Adrenal gland (tissue), 5 donors: Measurements from ENCODE around the gene GSG1.

Source experiments
- POLR2A ChIP-seq, 2 donors: fragments of 450-650 bp; IDR thresholded peaks; one replicate each; pipeline ENCODE4 v1.6.1; 2017; ENCODE audit warnings: antibody characterized with exemption in 2 of 2, mild to moderate bottlenecking in 2 of 2, moderate library complexity in 1 of 2
- TF ChIP-seq, protein P1 (sequence below), 6 experiments: fragments of 450-650 bp in 4 of 6; fragments of 200-600 bp in 2 of 6; sonication (generic) in 1 of 6; IDR thresholded peaks; 1 replicate in 5 of 6; 2 replicates in 1 of 6; pipeline versions ENCODE4 v1.5.1 to v1.8.0; 2016 to 2021; ENCODE audit warnings: antibody characterized with exemption in 6 of 6, mild to moderate bottlenecking in 2 of 6, moderate library complexity in 1 of 6
- donor health status: DM: no; HTN: no; CAD: no.

DNA sequence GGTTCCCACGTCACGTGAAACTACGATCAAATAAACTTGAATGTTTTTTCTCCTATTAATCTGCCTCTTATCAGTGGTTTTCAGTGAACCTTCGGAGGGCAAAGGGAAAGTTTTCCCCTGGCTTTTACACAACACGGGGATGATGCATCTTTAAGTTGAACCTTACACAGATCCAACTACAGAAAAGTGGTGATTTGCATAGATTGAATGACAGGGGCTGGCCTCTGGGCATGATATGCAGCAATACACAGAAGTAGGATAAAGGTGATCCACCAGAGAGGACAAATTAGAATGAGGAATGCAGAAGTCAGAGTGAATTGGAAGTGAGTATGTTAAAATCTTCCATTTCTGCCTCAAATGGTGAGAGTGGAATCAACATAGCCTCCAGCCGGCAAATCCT lies 11.6 kb downstream of the GSG1 start:
- TF ChIP-seq POLR2A (IDR thresholded peaks at IDR 0.05): no peak
- TF ChIP-seq, protein P1, sequence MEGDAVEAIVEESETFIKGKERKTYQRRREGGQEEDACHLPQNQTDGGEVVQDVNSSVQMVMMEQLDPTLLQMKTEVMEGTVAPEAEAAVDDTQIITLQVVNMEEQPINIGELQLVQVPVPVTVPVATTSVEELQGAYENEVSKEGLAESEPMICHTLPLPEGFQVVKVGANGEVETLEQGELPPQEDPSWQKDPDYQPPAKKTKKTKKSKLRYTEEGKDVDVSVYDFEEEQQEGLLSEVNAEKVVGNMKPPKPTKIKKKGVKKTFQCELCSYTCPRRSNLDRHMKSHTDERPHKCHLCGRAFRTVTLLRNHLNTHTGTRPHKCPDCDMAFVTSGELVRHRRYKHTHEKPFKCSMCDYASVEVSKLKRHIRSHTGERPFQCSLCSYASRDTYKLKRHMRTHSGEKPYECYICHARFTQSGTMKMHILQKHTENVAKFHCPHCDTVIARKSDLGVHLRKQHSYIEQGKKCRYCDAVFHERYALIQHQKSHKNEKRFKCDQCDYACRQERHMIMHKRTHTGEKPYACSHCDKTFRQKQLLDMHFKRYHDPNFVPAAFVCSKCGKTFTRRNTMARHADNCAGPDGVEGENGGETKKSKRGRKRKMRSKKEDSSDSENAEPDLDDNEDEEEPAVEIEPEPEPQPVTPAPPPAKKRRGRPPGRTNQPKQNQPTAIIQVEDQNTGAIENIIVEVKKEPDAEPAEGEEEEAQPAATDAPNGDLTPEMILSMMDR (IDR thresholded peaks at IDR 0.05): no peak
